AG04450 (cell line): ENCODE measurements around the gene BRSK2. TPM values are rescaled to one million over a fixed set of nuclear protein-coding genes. Genes with fewer than 3 reads are reported as not detected.

Experiments used
- CTCF ChIA-PET: fragments of 300-600, 350-600 bp; formaldehyde crosslinking; extraction: SDS; loops from one replicate; lab custom pipeline; 2022; ENCODE audit warnings: antibody characterized with exemption, inconsistent platforms; lab: Charles Lee
- POLR2A ChIA-PET: fragments of 350-600 bp; formaldehyde crosslinking; extraction: SDS; loops from one replicate; lab custom pipeline; 2021; ENCODE audit warnings: antibody characterized with exemption, inconsistent platforms; lab: Yijun Ruan, JAX
- DNase-seq: peaks from one replicate; pipeline ENCODE4 v3.0.0-alpha.2; 2011; ENCODE audit warnings: low read depth, low spot score
- H3K27ac ChIP-seq: one replicate; pipeline ENCODE4 v1.5.1; 2012; ENCODE audit warnings: low read depth, low read length, control low read depth
- H3K27me3 ChIP-seq: one replicate; pipeline ENCODE4 v1.6.0; 2012; ENCODE audit warnings: low read length; ENCODE audit not compliant: control insufficient read depth, insufficient read depth
- H3K4me3 ChIP-seq: 2 replicates; pipeline ENCODE4 v1.5.1; 2011; ENCODE audit warnings: mild to moderate bottlenecking, low read depth, low read length, control low read depth
- H3K9me3 ChIP-seq: 2 replicates; pipeline ENCODE4 v1.5.1; 2012; ENCODE audit warnings: low read length; ENCODE audit not compliant: control insufficient read depth, insufficient read depth
- CTCF ChIP-seq: IDR thresholded peaks from 2 replicates; pipeline ENCODE4 v1.5.1; 2011; ENCODE audit warnings: low read depth, low read length, control low read depth, inconsistent platforms
- polyA plus RNA-seq: library from polyadenylated mRNA; depleted of rRNA; stranded (reverse); fragments of >200 nt; gene quantifications from 2 replicates; pipeline ENCODE4 v1.2.3, GENCODE V29; 2011

The BRSK2 gene
- polyA plus RNA-seq, 1 experiment: 0.11 TPM

GRCh38 chr11:1482581-1483444 lies 93.1 kb downstream of the BRSK2 start:
- Histone ChIP-seq H3K9me3 (no peaks in the 10 kb centered on the region; the same call in 1 of the 2 replicates), H3K27ac (no peak overlapping the region), H3K4me3 (no peak overlapping the region), H3K27me3 (no peaks in the 10 kb centered on the region)
- TF ChIP-seq CTCF: no peak
- no peak for DNase-seq
- ChIA-PET POLR2A (no interaction called here), CTCF (no interaction called here)

GRCh38 chr11:1483445-1483961 lies 93.8 kb downstream of the BRSK2 start:
- DNase-seq: no peak
- TF ChIP-seq CTCF: no peak
- Histone ChIP-seq H3K27ac (no peak overlapping the region), H3K4me3 (no peak overlapping the region), H3K9me3 (no peaks in the 10 kb centered on the region; the same call in 1 of the 2 replicates), H3K27me3 (no peaks in the 10 kb centered on the region)
- CTCF ChIA-PET: no interaction called here
- POLR2A ChIA-PET: no interaction called here

- CTCF ChIA-PET: no interaction called here
- POLR2A ChIA-PET: no interaction called here
- TF ChIP-seq CTCF: no peak
These were observed 94.4 kb downstream of the BRSK2 start for GRCh38 chr11:1484061-1484671.

GRCh38 chr11:1484695-1485503 lies 95.2 kb downstream of the BRSK2 start:
- ChIA-PET CTCF (no interaction called here), POLR2A (no interaction called here)
- no peak for DNase-seq
- Histone ChIP-seq H3K4me3 (no peak overlapping the region), H3K27ac (no peak overlapping the region), H3K27me3 (no peaks in the 10 kb centered on the region), H3K9me3 (no peaks in the 10 kb centered on the region; the same call in 1 of the 2 replicates)
- TF ChIP-seq CTCF: no peak

More at GRCh38 chr11:1484061-1484671, 94.4 kb downstream of the BRSK2 start:
- no peak for DNase-seq
- H3K4me3 ChIP-seq: no peak overlapping the region
- H3K9me3 ChIP-seq: no peaks in the 10 kb centered on the region; the same call in 1 of the 2 replicates
- no peaks in the 10 kb centered on the region for H3K27me3 ChIP-seq
- no peak overlapping the region for H3K27ac ChIP-seq
